ENCODE results near the gene PRDX1.
"Not testable (repeated sequence)": the region's sequence is repeated elsewhere in the genome, so short reads cannot be mapped to it uniquely, and the experiment has no call there.

Gene PRDX1

GRCh38 chr1:45479039-45479748 lies 42.5 kb downstream of the PRDX1 start:
- H3K4me1 ChIP-seq (ENCODE audit: low read length), result peaks cover 7% of the 10 kb centered on the region; the same call in 1 of the 2 replicates
- H2AFZ ChIP-seq (ENCODE audit: low read depth, low read length), result no peak overlapping the region
- no peak overlapping the region for H3K27ac ChIP-seq (ENCODE audit: low read length)
- no peak overlapping the region for H3K9ac ChIP-seq (ENCODE audit: low read length)
- H3K27me3 ChIP-seq (ENCODE audit: low read depth, low read length), result no peaks in the 10 kb centered on the region
- H3K9me3 ChIP-seq (ENCODE audit: insufficient read depth, low read length), result no peaks in the 10 kb centered on the region
- no peak overlapping the region for H3K4me2 ChIP-seq (ENCODE audit: low read length)
- no peaks in the 10 kb centered on the region for H3K36me3 ChIP-seq (replicated peaks; ENCODE audit: low read depth, low read length)
- H3K4me3 ChIP-seq (ENCODE audit: low read length), result no peak overlapping the region
- H3K79me2 ChIP-seq (ENCODE audit: low read length), result no peaks in the 10 kb centered on the region
- TF ChIP-seq CTCF (IDR thresholded peaks at IDR 0.05; ENCODE audit: low read depth, low read length) (no peak), EZH2phosphoT487 (IDR thresholded peaks at IDR 0.05; ENCODE audit: low read depth) (no peak)
- no peaks in the 10 kb centered on the region for H4K20me1 ChIP-seq (ENCODE audit: insufficient read depth, low read length)

GRCh38 chr1:45478121-45478814 lies 43.4 kb downstream of the PRDX1 start:
- no peaks in the 10 kb centered on the region for H3K79me2 ChIP-seq (ENCODE audit: low read length)
- H4K20me1 ChIP-seq (ENCODE audit: insufficient read depth, low read length), result no peaks in the 10 kb centered on the region
- no peak overlapping the region for H3K4me3 ChIP-seq (ENCODE audit: low read length)
- H3K4me1 ChIP-seq (ENCODE audit: low read length), result peaks cover 10% of the 10 kb centered on the region
- H3K27me3 ChIP-seq (ENCODE audit: low read depth, low read length), result no peaks in the 10 kb centered on the region
- TF ChIP-seq CTCF (IDR thresholded peaks at IDR 0.05; ENCODE audit: low read depth, low read length) (no peak), EZH2phosphoT487 (IDR thresholded peaks at IDR 0.05; ENCODE audit: low read depth) (no peak)
- no peak overlapping the region for H3K9ac ChIP-seq (ENCODE audit: low read length)
- H2AFZ ChIP-seq (ENCODE audit: low read depth, low read length), result no peak overlapping the region
- no peaks in the 10 kb centered on the region for H3K36me3 ChIP-seq (replicated peaks; ENCODE audit: low read depth, low read length)
- H3K27ac ChIP-seq (ENCODE audit: low read length), result no peak overlapping the region
- H3K4me2 ChIP-seq (ENCODE audit: low read length), result no peak overlapping the region
- H3K9me3 ChIP-seq (ENCODE audit: insufficient read depth, low read length), result no peaks in the 10 kb centered on the region

DNA sequence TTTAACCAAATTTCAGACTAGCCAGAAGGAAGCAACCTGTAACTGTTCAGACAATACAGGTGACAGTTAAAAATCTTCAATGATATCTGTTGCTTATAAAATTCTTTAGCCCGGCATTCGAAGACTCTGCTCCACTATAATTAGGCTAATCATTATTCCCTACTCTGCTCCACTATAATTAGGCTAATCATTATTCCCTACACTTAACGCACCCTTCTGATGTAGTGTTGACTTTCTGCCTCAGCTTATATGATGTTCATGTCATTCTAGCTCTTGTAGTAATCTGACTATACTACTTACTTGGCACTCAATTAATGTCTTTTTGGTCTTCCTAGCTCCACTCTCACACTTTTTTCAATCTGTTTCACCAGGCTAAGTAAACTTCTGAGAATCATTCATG lies 44.0 kb downstream of the PRDX1 start:
- no peaks in the 10 kb centered on the region for H4K20me1 ChIP-seq (ENCODE audit: insufficient read depth, low read length)
- H3K9me3 ChIP-seq (ENCODE audit: insufficient read depth, low read length), result no peaks in the 10 kb centered on the region
- no peak overlapping the region for H3K4me3 ChIP-seq (ENCODE audit: low read length)
- no peak overlapping the region for H3K9ac ChIP-seq (ENCODE audit: low read length)
- H3K27me3 ChIP-seq (ENCODE audit: low read depth, low read length), result no peaks in the 10 kb centered on the region
- no peak overlapping the region for H2AFZ ChIP-seq (ENCODE audit: low read depth, low read length)
- no peak overlapping the region for H3K27ac ChIP-seq (ENCODE audit: low read length)
- H3K4me1 ChIP-seq (ENCODE audit: low read length), result peaks cover 13% of the 10 kb centered on the region
- H3K36me3 ChIP-seq (replicated peaks; ENCODE audit: low read depth, low read length), result no peaks in the 10 kb centered on the region
- TF ChIP-seq EZH2phosphoT487 (IDR thresholded peaks at IDR 0.05; ENCODE audit: low read depth) (no peak), CTCF (IDR thresholded peaks at IDR 0.05; ENCODE audit: low read depth, low read length) (no peak)
- no peaks in the 10 kb centered on the region for H3K79me2 ChIP-seq (ENCODE audit: low read length)
- no peak overlapping the region for H3K4me2 ChIP-seq (ENCODE audit: low read length)

- not testable (repeated sequence) for H3K9me3 ChIP-seq (ENCODE audit: insufficient read depth, low read length); H2AFZ ChIP-seq (ENCODE audit: low read depth, low read length)
- H3K4me1 ChIP-seq (ENCODE audit: low read length), result peaks cover 32% of the 10 kb centered on the region
Measured at GRCh38 chr1:45474194-45474593, 47.5 kb downstream of the PRDX1 start.

More at GRCh38 chr1:45474194-45474593, 47.5 kb downstream of the PRDX1 start:
- H4K20me1 ChIP-seq (ENCODE audit: insufficient read depth, low read length); H3K9ac ChIP-seq (ENCODE audit: low read length); H3K27ac ChIP-seq (ENCODE audit: low read length); H3K4me3 ChIP-seq (ENCODE audit: low read length); H3K4me2 ChIP-seq (ENCODE audit: low read length); H3K36me3 ChIP-seq (replicated peaks; ENCODE audit: low read depth, low read length); H3K79me2 ChIP-seq (ENCODE audit: low read length); H3K27me3 ChIP-seq (ENCODE audit: low read depth, low read length): not testable (repeated sequence)
